Measurements from ENCODE around the gene MCM5.
"Not testable (repeated sequence)": the region's sequence is repeated elsewhere in the genome, so short reads cannot be mapped to it uniquely, and the experiment has no call there.

MCM5 gene

DNA sequence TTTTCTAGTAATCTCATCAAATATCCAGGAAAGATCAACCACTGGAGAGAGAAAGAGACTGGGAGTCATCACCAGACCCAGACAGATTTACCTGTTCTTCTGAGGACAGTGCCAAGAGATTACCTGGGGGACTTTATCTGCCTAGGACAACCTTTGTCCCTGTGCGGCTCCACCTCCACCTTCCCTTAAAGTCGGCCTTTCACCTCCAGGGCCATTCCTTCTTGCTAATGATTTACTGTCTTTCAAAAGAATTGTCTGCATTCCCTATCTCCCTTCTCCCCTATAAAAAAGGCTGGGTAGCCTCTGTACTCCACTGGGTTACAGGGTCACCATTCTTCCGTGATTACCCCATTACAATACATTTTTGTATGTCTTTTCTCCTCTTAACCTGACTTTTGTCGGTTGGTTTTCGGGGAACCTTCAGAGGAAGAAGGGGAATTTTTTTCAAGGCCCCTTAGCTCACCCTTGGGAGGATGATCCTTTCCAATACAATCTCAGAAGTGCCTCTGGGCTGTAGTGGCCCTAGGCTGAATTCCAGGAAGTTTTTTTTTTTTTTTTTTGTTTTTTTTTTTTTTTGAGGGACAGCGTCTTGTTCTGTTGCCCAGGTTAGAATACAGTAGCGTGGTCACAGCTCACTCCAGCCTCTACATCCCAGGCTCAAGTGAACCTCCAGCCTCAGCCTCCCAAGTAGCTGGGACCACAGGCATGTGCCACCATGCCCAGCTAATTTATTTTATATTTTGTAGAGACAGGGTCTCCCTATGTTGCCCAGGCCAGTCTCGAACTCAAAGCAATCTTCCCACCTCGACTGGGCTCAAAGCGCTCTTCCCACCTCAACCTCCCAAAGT, 20.6 kb upstream of the MCM5 start:
- no peak for DNase-seq

DNA sequence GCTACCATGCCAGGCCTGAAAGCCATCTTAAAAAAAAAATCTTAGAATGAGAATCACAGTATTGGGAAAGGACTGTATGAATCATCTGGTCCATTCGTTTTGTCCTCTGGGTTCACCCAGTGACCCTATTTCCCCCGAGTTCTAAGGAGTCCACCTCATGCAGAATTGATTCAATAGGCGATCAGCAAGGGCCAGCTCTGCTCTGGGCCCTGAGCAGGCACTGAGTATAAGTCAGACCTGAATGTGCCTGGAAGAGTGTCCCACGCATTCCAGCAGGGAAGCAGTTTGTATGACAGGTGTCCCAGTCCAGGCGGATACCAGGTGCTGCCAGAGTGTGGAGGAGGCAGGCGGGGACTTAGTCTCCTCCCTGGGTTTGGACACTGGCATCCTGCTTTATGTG, 19.9 kb upstream of the MCM5 start:
- no peak for DNase-seq

DNA sequence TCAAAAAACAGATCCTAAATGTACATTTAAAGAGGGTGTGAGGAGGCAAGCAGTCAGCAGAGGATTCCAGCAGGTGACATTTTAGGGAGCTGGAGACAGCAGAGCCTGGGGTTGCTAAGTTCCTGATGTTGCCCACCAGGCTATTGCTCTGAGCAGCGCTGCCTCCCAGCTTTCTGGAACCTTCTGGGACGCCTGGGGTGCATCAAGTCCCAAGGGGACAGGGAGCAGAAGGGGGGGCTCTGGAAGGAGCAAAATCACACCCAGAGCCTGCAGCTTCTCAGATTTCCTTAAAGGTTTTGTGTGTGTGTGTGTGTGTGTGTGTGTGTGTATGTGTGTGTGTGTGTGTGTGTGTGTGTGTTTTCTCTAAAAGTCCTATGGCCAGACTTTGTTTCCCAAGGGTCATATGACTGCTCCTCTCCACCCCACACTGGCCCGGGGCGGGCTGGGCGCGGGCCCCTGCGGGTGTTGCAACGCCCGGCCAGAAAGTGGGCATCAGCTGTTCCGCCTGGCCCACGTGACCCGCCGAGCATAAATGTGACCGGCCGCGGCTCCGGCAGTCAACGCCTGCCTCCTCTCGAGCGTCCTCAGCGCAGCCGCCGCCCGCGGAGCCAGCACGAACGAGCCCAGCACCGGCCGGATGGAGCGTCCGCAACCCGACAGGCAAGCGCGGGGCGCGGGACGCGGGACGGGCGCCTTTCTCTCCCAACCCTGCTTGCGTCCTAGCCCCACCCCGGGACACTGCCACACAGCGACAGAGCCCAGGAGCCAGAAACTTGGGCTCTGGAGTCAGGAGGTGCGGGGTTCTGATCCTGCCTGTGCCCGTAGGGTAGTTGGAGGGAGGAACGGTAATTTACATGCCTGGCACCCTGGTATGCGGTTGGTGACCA, 19.2 kb upstream of the MCM5 start, which contains the start of gene HMOX1:
HMOX1 (plus strand) TSS at position 560 of the 887 bp plus-strand sequence; CDS start at position 638, 78 bp downstream.
- DNase-seq, result peak; percentile 27

DNA sequence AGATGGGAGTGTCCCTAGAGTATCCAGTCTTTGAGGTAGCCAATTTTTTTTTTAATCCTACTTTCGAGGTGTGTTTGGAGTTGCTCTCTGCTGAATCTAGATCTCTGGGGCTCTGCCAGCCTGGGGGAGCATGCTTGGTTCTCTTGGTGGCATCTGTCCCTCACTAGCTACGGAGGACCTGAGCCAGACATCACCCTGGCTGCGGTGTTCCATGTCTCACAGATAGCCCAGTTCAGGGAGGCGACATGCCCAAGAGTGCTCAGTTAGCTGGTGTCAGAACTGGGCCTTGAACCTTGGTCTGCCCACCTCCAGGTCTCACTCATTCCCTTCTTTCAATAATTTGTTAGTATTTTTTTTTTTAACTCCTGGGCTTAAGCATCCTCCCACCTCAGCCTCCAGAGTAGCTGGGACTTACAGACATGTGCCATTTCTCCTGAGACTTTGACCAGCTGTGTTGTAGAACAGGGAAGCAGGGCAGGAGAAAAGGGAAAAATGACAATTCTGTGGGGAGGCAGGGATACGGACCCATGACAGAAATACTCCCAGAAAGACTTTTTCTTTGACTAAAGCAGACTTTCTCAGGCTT, 18.4 kb upstream of the MCM5 start:
- DNase-seq, result no peak

DNA sequence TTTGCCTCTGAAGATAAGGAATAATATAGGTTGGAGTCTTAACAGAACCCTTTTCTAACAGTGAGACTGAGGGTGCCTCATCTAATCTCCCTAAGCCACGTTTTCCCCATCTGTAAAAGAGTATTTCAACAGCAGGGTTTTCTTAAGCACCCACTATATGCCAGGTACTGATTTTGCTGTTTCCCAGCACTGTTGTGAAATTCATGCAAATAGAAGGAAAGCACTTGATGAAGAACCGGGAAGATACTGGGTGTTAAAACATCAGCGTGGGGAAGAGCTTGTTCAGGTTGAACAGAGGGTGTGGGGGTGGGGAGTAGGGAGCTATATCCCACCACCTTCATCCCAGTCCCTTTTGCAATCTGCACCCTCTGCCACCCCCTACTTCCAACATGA, 16.3 kb upstream of the MCM5 start:
- no peak for DNase-seq

DNA sequence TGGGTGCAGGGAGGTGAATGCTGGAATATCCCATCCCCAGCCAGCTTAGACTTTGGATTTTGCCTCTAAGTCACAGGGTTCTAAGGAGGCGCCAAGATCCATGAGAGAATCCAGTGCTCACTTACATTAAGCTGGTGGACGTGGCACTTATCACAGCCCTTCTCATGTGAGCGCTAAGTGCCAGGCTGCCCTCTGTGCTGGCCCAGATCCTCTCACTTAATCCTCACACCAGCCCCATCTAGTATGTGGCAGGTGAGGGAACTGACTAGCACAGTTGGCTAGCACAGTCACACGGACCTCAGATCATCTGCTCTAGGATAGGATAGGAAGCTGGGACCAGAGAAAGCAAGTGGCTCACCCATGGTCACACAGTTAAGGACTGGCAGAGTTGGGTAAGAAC, 15.4 kb upstream of the MCM5 start:
- no peak for DNase-seq

DNA sequence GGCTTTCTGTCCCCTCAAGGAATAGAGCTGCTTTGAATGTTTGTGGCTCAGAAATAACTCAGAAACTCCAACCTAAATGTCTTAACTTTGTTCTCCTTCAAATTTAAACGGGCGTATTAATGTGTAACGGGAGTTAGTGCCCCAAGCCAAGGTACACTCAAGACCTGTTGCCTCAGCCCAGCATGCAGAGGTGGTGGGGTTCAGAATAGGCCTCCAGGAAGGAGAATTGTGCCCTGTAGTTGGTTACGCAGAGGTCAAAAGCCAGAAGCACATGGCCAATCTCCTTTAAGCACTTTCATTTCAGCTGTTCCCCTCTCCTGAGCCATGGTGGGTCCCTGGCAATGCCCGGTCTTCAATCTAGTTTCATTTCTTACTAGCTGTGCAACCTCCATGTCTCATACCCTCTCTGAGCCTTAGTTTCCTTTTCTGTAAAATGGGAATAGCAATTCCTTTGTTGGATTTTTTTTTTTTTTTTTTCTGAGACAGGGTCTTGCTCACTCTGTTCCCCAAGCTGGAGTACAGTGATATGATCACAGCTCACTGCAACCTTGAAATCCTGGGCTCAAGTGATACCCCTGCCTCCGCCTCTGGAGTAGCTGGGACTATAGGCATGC, 14.9 kb upstream of the MCM5 start:
- no peak for DNase-seq

DNA sequence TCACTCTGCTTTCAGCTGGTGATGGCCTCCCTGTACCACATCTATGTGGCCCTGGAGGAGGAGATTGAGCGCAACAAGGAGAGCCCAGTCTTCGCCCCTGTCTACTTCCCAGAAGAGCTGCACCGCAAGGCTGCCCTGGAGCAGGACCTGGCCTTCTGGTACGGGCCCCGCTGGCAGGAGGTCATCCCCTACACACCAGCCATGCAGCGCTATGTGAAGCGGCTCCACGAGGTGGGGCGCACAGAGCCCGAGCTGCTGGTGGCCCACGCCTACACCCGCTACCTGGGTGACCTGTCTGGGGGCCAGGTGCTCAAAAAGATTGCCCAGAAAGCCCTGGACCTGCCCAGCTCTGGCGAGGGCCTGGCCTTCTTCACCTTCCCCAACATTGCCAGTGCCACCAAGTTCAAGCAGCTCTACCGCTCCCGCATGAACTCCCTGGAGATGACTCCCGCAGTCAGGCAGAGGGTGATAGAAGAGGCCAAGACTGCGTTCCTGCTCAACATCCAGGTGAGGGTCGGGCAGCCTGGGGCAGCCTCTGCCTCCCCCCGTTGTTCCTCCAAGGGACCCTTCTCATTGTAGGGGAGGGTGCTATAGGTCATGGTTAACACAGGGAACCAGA, 13.2 kb upstream of the MCM5 start:
- no peak for DNase-seq

DNA sequence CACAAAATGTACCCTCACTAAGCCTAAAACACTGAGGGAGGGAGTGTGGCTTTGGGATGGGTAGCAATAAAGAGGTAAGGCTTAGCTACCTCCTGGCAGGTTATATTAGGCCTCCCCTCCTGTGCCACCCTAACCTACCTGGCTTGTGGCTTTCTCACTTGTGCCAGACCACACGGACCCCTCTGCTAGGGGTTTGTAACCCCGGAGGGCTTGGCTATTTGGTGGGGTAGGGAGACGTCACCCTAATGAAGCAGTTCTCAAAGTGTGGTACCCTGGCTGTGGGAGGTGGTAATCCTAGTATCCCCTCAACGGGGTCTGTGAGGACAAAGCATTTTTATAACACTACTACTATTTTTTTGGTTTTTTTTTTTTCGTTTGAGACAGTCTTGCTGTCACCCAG, 9.0 kb upstream of the MCM5 start:
- DNase-seq, result no peak

DNA sequence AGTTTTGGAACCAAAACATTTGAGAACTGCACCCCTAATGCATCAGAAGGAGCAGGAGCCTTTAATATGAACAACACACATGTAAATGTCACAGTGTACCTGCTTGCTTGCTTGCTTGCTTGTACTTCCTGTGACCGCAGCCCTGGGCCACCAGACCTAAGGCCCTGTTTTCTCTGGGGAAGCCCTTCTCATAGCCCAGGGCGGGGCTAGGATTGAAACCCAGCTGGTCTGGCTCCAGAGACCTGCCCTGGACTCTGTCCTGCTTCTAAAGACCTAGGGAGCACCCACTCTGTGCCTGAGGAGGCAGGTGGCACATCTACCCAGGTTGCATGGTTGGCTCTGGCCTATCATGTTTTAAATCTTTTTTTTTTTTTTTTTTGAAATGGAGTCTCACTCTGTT, 7.6 kb upstream of the MCM5 start:
- DNase-seq, result no peak

DNA sequence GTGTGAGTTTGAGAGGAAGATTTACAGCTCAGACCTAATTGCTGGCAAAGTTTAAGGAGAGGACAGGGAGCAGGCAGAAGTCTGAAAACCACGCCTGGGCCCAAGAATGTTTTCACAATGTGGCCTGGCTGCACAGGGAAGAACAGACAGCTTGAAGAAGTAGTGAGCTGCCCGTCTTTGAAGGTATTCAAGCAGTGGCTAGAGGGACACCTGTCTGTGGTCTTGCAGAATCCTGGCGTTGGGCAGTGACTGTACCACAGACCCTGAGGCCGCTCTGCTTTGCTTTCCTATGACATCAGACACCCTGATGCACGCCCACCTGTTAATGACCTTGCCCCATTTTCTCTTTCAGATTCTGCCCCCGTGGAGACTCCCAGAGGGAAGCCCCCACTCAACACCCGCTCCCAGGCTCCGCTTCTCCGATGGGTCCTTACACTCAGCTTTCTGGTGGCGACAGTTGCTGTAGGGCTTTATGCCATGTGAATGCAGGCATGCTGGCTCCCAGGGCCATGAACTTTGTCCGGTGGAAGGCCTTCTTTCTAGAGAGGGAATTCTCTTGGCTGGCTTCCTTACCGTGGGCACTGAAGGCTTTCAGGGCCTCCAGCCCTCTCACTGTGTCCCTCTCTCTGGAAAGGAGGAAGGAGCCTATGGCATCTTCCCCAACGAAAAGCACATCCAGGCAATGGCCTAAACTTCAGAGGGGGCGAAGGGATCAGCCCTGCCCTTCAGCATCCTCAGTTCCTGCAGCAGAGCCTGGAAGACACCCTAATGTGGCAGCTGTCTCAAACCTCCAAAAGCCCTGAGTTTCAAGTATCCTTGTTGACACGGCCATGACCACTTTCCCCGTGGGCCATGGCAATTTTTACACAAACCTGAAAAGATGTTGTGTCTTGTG, 6.6 kb upstream of the MCM5 start:
- no peak for DNase-seq

DNA sequence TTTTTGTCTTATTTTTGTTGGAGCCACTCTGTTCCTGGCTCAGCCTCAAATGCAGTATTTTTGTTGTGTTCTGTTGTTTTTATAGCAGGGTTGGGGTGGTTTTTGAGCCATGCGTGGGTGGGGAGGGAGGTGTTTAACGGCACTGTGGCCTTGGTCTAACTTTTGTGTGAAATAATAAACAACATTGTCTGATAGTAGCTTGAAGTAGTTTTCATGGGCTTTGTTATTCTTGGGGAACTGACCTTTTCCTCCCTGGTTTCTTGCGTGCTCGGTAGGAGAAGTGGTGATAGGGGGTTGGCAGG, 6.0 kb upstream of the MCM5 start:
- no peak for DNase-seq

DNA sequence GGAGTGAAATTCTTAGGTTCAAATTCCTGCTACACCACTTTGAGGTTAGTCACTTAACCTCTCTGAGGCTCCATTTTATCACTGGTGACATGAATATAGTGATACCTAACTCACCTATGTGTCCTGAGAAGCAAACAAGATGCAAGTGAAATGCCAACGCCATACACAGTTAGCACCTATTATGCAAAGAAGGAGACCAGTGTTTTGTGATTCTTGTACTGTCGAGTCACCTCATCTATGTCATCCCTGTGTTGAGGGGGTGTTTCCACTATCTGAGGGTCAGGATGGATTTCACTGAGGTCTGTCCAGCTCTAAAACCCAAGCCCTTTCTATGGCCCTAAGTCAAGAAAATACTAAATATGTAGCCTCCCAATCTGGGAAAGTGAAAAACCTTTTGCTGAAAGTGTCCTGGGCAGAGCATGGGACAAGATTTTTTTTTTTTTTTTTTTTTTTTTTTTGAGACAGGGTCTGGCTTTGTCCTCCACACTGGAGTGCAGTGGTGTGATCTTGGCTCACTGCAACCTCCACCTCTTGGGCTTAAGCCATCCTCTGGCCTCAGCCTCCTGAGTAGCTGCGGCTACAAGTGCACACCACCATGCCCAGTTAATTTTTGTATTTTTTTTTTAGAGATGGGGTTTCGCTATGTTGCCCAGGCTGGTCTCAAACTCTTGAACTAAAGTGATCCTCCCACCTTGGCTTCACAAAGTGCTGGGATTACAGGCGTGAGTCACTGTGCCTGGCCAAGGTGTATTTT, 5.0 kb upstream of the MCM5 start:
- DNase-seq, result no peak

DNA sequence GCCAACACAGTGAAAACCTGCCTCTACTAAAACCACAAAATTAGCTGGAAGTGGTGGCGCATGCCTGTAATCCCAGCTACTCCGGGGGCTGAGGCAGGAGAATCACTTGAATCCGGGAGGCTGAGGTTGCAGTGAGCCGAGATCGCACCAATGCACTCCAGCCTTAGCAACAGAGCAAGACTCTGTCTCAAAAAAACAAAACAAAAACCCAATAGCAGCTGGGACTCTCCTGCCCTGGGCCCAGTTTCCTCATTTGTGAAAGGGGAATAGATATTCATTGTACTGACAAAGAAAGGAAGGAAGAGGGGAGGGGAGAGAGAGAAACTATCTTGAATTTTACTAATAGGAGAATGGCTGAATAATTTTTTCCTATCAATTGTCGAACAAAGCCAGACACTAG, 3.3 kb upstream of the MCM5 start:
- DNase-seq, result not testable (repeated sequence)

DNA sequence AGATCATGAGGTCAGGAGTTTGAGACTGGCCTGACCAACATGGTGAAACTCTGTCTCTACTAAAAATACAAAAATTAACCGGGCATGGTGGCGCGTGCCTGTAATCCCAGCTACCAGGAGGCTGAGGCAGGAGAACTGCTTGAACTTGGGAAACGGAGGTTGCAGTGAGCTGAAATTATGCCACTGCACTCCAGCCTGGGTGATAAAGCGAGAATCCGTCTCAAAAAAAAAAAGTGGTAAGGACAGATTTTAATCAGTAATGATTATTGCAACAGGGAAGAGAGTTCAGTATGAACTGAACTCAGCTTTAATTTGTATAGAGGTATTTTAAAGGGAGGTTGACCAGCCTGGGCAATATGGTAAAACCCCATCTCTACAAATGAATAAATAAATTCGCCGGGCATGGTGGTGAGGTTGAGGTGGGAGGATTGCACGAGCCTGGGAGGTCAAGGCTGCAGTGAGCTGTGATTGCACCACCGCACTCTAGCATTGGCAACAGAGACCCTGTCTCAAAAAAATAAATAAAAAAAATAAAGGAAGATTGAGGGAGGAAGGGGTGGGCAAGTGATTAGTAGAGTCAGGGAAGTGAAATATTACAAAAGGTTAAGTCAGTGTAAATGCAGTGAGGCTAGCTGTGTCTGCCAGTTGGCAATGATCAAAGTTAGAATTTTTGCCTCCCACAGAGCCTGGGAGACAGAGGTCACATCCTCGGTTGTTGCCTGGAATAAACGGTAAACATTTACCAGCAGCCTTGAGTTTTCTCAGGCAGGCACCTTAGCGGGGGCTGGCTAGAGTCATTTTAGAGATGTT, 2.6 kb upstream of the MCM5 start:
- no peak for DNase-seq

DNA sequence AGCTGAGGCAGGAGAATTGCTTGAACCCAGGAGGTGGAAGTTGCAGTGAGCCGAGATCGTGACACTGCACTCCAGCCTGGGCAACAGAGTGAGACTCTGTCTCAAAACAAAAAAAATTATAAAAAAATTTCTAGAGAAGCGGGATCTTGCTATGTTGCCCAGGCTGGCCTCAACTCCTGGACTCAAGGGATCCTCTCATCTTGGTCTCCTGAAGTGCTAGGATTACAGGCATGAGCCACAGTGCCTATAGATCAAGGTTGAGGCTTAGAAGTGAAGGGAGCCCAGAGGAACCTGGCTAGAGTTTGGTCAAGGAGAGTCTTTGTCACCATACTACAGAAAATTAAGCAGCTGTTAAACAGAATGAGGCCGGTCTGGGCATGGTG, 1.4 kb upstream of the MCM5 start:
- DNase-seq, result no peak

DNA sequence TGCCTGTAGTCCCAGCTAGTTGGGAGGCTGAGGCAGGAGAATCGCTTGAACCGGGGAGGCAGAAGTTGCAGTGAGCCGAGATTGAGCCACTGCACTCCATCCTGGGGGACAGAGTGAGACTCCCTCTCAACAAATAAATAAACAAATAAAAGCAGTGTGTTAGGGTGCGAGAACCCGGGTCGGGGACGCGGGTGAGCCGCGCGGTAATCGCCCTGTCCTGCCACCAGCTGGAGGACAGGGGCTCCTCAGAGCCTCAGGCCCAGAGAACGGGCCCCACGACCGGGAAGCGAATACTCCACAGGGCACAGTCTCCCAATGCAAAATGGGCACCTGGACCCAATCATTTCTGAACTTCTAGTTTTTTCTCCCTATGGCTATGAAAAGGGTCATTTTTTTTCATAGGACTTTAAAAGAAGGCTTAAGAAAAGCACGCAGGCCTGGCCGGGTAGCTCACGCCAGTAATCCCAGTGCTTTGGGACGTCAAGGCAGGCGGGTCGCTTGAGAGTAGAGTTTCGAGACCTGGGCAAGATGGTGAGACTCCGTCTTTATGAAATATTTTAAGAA, 744 bp upstream of the MCM5 start:
- DNase-seq, result no peak

DNA sequence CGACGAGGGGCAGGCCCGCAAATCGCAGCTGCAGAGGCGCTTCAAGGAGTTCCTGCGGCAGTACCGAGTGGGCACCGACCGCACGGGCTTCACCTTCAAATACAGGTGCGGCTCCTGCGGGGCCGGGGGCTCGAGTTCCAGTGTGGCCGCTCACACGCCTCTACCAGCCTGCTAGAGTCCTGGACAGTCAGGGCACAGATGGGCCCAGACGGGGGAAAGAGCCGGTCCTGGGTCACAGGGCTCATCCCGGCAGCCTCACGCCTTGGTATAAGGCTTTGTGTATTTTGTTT, 506 bp downstream of the MCM5 start:
- DNase-seq, result no peak

DNA sequence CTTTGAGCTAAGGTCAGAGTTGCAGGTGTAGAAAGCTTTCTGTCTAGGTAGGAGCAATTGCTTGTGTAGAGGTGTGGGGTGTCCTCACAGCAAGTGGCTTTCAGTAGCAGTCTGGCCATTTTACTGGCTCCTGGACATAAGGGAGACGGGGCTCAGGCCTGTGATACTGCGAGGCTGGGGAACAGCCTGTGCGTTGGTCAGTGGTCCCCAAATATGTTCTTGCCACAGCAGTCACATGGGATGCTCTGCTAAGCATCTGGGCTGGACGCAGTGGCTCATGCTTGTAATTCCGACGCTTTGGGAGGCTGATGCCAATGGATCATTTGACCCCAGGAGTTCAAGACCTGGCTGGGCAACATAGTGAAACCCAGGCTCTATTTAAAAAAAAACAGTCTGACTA, 1.9 kb downstream of the MCM5 start:
- no peak for DNase-seq

DNA sequence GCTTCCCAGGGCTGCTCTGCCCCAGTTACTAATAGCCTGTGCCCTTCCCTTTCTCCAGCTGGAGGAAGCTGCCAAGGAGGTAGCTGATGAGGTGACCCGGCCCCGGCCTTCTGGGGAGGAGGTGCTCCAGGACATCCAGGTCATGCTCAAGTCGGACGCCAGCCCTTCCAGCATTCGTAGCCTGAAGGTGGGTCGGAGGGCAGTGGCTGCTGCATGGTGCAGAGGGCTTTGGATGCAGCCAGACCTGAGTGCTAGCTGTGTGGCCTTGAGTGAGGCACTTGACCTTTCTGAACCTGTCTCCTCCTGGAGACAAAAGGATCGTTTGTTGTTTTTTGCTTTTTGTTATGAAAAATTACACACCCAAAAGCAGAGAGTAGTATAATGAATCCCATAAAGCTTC, 3.4 kb downstream of the MCM5 start:
- no peak for DNase-seq

All from T-helper 9 cell (primary cell).